OCI-LY3 (cell line): ENCODE measurements around the gene NAA10.

Experiments used
- H2AFZ ChIP-seq: fragments of 200-600, 300-600 bp; shearing (Covaris generic); 2 replicates; pipeline ENCODE4 v1.6.0; 2014; ENCODE audit warnings: antibody characterized with exemption, low read depth, low read length
- H3K27ac ChIP-seq: fragments of 200-600, 300-600 bp; sonication (generic); 2 replicates; pipeline ENCODE4 v1.5.1; 2014; ENCODE audit warnings: mild to moderate bottlenecking, low read length, moderate library complexity, mixed read lengths
- H3K27me3 ChIP-seq: fragments of 200-600, 300-600 bp; sonication (generic); 2 replicates; pipeline ENCODE4 v1.6.1; 2014; ENCODE audit warnings: low read depth, low read length, mixed read lengths
- H3K36me3 ChIP-seq: fragments of 200-600, 300-600 bp; sonication (generic); replicated peaks from 2 replicates; pipeline ENCODE3; 2014; ENCODE audit warnings: low read depth, low read length, mixed read lengths
- H3K4me1 ChIP-seq: fragments of 300-600, 200-600 bp; sonication (generic); 2 replicates; pipeline ENCODE4 v1.6.1; 2014; ENCODE audit warnings: low read length, mixed read lengths
- H3K4me2 ChIP-seq: fragments of 200-600, 300-600 bp; sonication (generic); 2 replicates; pipeline ENCODE4 v1.6.1; 2014; ENCODE audit warnings: low read length, mixed read lengths
- H3K4me3 ChIP-seq: fragments of 300-600, 200-600 bp; sonication (generic); 2 replicates; pipeline ENCODE4 v1.5.1; 2014; ENCODE audit warnings: antibody characterized with exemption, mild to moderate bottlenecking, low read length, moderate library complexity
- H3K79me2 ChIP-seq: fragments of 300-600, 200-600 bp; shearing (Covaris generic); 2 replicates; pipeline ENCODE4 v1.6.1; 2014; ENCODE audit warnings: mild to moderate bottlenecking, low read length, mixed read lengths
- H3K9ac ChIP-seq: fragments of 300-600, 200-600 bp; shearing (Covaris generic); 2 replicates; pipeline ENCODE4 v1.6.0; 2014; ENCODE audit warnings: mild to moderate bottlenecking, low read length, moderate library complexity
- H3K9me3 ChIP-seq: fragments of 200-600, 300-600 bp; shearing (Covaris generic); 2 replicates; pipeline ENCODE4 v1.6.1; 2014; ENCODE audit warnings: low read length, mixed read lengths; ENCODE audit not compliant: insufficient read depth
- H4K20me1 ChIP-seq: fragments of 200-600, 300-600 bp; sonication (generic); 2 replicates; pipeline ENCODE4 v1.6.1; 2016; ENCODE audit warnings: low read length, mixed read lengths; ENCODE audit not compliant: insufficient read depth
- CTCF ChIP-seq: fragments of 200-600, 300-600 bp; sonication (generic); IDR thresholded peaks from 2 replicates; pipeline ENCODE4 v1.5.1; 2014; ENCODE audit warnings: antibody characterized with exemption, low read length, low read depth
- EZH2phosphoT487 ChIP-seq: fragments of 200-600 bp; shearing (Covaris generic); IDR thresholded peaks from 2 replicates; pipeline ENCODE4 v1.6.1; 2018; ENCODE audit warnings: antibody characterized with exemption, mixed run types, low read depth

NAA10 gene

GRCh38 chrX:153937056-153937455, 2.2 kb upstream of the NAA10 start:
- Histone ChIP-seq H3K27me3 (no peaks in the 10 kb centered on the region), H3K4me3 (no peak overlapping the region), H3K4me2 (no peak overlapping the region), H3K27ac (no peak overlapping the region), H3K9ac (no peak overlapping the region), H3K79me2 (peaks cover 30% of the 10 kb centered on the region), H2AFZ (no peak overlapping the region), H3K9me3 (no peaks in the 10 kb centered on the region), H4K20me1 (no peaks in the 10 kb centered on the region), H3K4me1 (peaks cover 4% of the 10 kb centered on the region), H3K36me3 (peaks cover 2% of the 10 kb centered on the region)
- no peak for TF ChIP-seq EZH2phosphoT487
- TF ChIP-seq CTCF = no peak

- H3K4me3 ChIP-seq = peak overlapping the region; percentile 91
- H3K36me3 ChIP-seq = peaks cover 3% of the 10 kb centered on the region
- H3K27ac ChIP-seq = peak overlapping the region; percentile 30; the same call in 1 of the 2 replicates
- H3K4me1 ChIP-seq = peaks cover 4% of the 10 kb centered on the region
- H3K4me2 ChIP-seq = peak overlapping the region; percentile 99
- H3K79me2 ChIP-seq = peaks cover 37% of the 10 kb centered on the region
- H3K9me3 ChIP-seq = no peaks in the 10 kb centered on the region
- H3K27me3 ChIP-seq = no peaks in the 10 kb centered on the region
- H2AFZ ChIP-seq = peak overlapping the region; percentile 65
- no peaks in the 10 kb centered on the region for H4K20me1 ChIP-seq
- H3K9ac ChIP-seq = peak overlapping the region; percentile 64
- no peak for TF ChIP-seq CTCF
- no peak for TF ChIP-seq EZH2phosphoT487
Observed at GRCh38 chrX:153935326-153935851, 552 bp upstream of the NAA10 start.

GRCh38 chrX:153934148-153934761, 582 bp downstream of the NAA10 start:
- Histone ChIP-seq H3K36me3 (peaks cover 3% of the 10 kb centered on the region), H3K4me1 (peaks cover 10% of the 10 kb centered on the region), H2AFZ (no peak overlapping the region), H3K4me3 (peak overlapping the region; percentile 96), H3K79me2 (peaks cover 37% of the 10 kb centered on the region), H3K4me2 (peak overlapping the region; percentile 99), H4K20me1 (no peaks in the 10 kb centered on the region), H3K9me3 (no peaks in the 10 kb centered on the region), H3K27ac (peak overlapping the region; percentile 42), H3K27me3 (no peaks in the 10 kb centered on the region), H3K9ac (peak overlapping the region; percentile 83)
- TF ChIP-seq CTCF (no peak), EZH2phosphoT487 (no peak)

GRCh38 chrX:153933748-153934147, 1.1 kb downstream of the NAA10 start:
- Histone ChIP-seq H3K9ac (peak overlapping the region; percentile 83), H2AFZ (no peak overlapping the region), H3K27ac (peak overlapping the region; percentile 42), H3K27me3 (no peaks in the 10 kb centered on the region), H3K4me1 (peaks cover 15% of the 10 kb centered on the region), H3K9me3 (no peaks in the 10 kb centered on the region), H3K4me2 (peak overlapping the region; percentile 99), H4K20me1 (no peaks in the 10 kb centered on the region), H3K36me3 (peaks cover 3% of the 10 kb centered on the region), H3K79me2 (peaks cover 40% of the 10 kb centered on the region), H3K4me3 (peak overlapping the region; percentile 96)
- no peak for TF ChIP-seq EZH2phosphoT487
- TF ChIP-seq CTCF = no peak
